Measurements from ENCODE around the gene ATXN2.

The ATXN2 gene

DNA sequence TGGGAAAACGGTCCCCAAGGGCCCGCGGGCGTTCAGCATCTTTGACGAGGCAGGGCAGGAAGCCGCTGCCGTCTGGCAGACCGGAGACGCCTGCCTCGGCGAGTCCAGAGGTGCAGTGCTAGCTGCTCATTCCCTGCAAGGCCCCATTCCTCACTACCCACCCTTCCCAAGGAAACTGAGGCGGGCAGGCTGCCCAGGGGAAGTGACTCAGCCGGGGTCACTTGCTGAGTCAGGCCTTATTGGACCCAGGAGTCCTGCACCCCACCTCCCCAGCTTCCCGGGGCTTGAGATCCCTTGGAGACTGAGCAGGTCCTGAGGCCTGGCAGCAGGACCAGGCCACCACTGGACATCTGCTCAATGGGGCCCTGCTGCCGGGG is 189.7 kb downstream of the ATXN2 start:
- H4K8ac ChIP-seq (ENCODE audit: low read length): peak overlapping the region; percentile 96

DNA sequence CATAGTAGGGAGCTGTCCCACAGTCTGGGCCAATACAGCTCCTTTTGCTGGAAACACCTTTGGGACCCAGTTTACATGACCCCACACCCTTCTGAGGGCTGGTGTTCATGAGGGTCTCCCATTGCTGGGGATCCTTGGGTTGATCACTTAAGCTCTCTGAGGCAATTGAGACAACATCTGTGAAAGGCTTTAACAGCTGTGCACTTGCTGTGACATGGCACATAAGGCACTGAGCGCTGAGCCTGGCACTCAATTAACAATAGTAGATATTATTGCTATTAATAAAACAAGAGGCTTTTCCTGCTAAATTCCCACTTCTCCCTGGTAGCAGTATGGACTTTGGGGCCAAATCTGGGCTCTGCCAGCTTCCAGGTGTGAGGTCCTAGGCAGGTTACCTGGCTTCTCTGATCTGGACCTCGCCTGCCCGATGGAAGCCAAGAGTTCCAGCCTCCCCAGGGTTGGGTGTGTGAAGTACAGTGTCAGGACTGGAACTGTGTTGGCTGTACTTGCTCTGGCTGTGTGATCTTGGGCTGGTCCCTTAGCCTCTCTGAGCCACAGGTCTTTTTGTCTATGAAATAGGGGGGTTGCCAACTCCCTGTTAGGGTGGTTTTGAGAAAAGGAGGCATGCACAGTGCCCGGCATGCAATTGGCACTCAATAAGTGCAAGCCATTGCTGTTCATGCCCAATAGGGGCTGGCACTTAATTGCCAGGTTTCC is 190.3 kb downstream of the ATXN2 start:
- peak overlapping the region; percentile 80 for H2BK15ac ChIP-seq (ENCODE audit: low read depth, poor library complexity, severe bottlenecking)
- peak overlapping the region; percentile 57 for H3K9ac ChIP-seq (ENCODE audit: low read length)
- peak overlapping the region in 1 of 2 experiments; percentile 94 for H3K14ac ChIP-seq (ENCODE audit: low read length in 2 of 2)
- H2BK5ac ChIP-seq (ENCODE audit: low read depth, low read length, poor library complexity, severe bottlenecking): peak overlapping the region; percentile 94
- H3K27me3 ChIP-seq (ENCODE audit: control insufficient read depth in 1 of 2, insufficient read depth in 1 of 2, low read length in 2 of 2): no peaks in the 10 kb centered on the region
- peak overlapping the region; percentile 94 for H3K27ac ChIP-seq (ENCODE audit: low read length, poor library complexity, severe bottlenecking)
- H3K9me3 ChIP-seq (ENCODE audit: control insufficient read depth, low read length): no peaks in the 10 kb centered on the region
- peak overlapping the region; percentile 99 for H4K91ac ChIP-seq (ENCODE audit: low read length)
- peaks cover 0 to 8% of the 10 kb centered on the region in 2 experiments for H3K36me3 ChIP-seq (ENCODE audit: control insufficient read depth in 1 of 2, insufficient read depth in 2 of 2, low read depth in 1 of 2, low read length in 2 of 2)
- no peak for DNase-seq
- H3K18ac ChIP-seq (ENCODE audit: low read depth in 1 of 2, low read length in 2 of 2): peak overlapping the region; percentile 84 to 86
- peak overlapping the region; percentile 96 for H4K8ac ChIP-seq (ENCODE audit: low read length)
- H2AFZ ChIP-seq (ENCODE audit: low read depth, low read length): no peak overlapping the region
- H2BK12ac ChIP-seq (ENCODE audit: low read length in 2 of 2): peak overlapping the region; percentile 78 to 83
- no peaks in the 10 kb centered on the region for H3K79me1 ChIP-seq (replicated peaks; ENCODE audit: low read length, poor library complexity, severe bottlenecking)
- peak overlapping the region; percentile 41 to 98 for H3K4me3 ChIP-seq (ENCODE audit: insufficient read depth in 1 of 2, low read depth in 1 of 2, low read length in 2 of 2)
- H3K4ac ChIP-seq (ENCODE audit: low read depth in 1 of 2, low read length in 2 of 2): peak overlapping the region; percentile 94 to 96
- peaks cover 58% of the 10 kb centered on the region for H3K4me1 ChIP-seq (ENCODE audit: control insufficient read depth, insufficient read depth, low read depth, low read length)
- peak overlapping the region in 1 of 2 experiments; percentile 48 for H3K23ac ChIP-seq (ENCODE audit: low read length in 2 of 2)
- WGBS: 65% methylated on average over 3 of the region's 4 CpGs
- peak overlapping the region; percentile 80 for H2BK120ac ChIP-seq (ENCODE audit: low read depth, low read length)
- H3K4me2 ChIP-seq (ENCODE audit: low read length, poor library complexity, severe bottlenecking): peak overlapping the region; percentile 74
- H2AK5ac ChIP-seq (ENCODE audit: low read length, severe bottlenecking): peak overlapping the region; percentile 61

More for the DNA sequence above, 189.7 kb downstream of the ATXN2 start:
- H2AK5ac ChIP-seq (ENCODE audit: low read length, severe bottlenecking): peak overlapping the region; percentile 61
- H3K4me1 ChIP-seq (ENCODE audit: control insufficient read depth, insufficient read depth, low read depth, low read length): peaks cover 59% of the 10 kb centered on the region
- H2BK5ac ChIP-seq (ENCODE audit: low read depth, low read length, poor library complexity, severe bottlenecking): peak overlapping the region; percentile 94
- peak overlapping the region; percentile 68 to 73 for H2BK12ac ChIP-seq (ENCODE audit: low read length in 2 of 2)
- no peak overlapping the region for H2AFZ ChIP-seq (ENCODE audit: low read depth, low read length)
- H3K23ac ChIP-seq (ENCODE audit: low read length in 2 of 2): peak overlapping the region in 1 of 2 experiments; percentile 20
- H3K4me3 ChIP-seq (ENCODE audit: insufficient read depth in 1 of 2, low read depth in 1 of 2, low read length in 2 of 2): peak overlapping the region in 1 of 2 experiments; percentile 52
- no peaks in the 10 kb centered on the region for H3K27me3 ChIP-seq (ENCODE audit: control insufficient read depth in 1 of 2, insufficient read depth in 1 of 2, low read length in 2 of 2)
- peak overlapping the region; percentile 94 to 96 for H3K4ac ChIP-seq (ENCODE audit: low read depth in 1 of 2, low read length in 2 of 2)
- peak overlapping the region; percentile 57 for H3K9ac ChIP-seq (ENCODE audit: low read length)
- H2BK120ac ChIP-seq (ENCODE audit: low read depth, low read length): peak overlapping the region; percentile 80
- peak overlapping the region in 1 of 2 experiments; percentile 84 for H3K14ac ChIP-seq (ENCODE audit: low read length in 2 of 2)
- DNase-seq: no peak
- 1% methylated on average over 15 of the region's 15 CpGs for WGBS
- H3K27ac ChIP-seq (ENCODE audit: low read length, poor library complexity, severe bottlenecking): peak overlapping the region; percentile 94
- no peaks in the 10 kb centered on the region for H3K9me3 ChIP-seq (ENCODE audit: control insufficient read depth, low read length)
- H4K91ac ChIP-seq (ENCODE audit: low read length): peak overlapping the region; percentile 99
- H3K4me2 ChIP-seq (ENCODE audit: low read length, poor library complexity, severe bottlenecking): peak overlapping the region; percentile 74
- H2BK15ac ChIP-seq (ENCODE audit: low read depth, poor library complexity, severe bottlenecking): peak overlapping the region; percentile 80
- no peaks in the 10 kb centered on the region for H3K79me1 ChIP-seq (replicated peaks; ENCODE audit: low read length, poor library complexity, severe bottlenecking)
- H3K18ac ChIP-seq (ENCODE audit: low read depth in 1 of 2, low read length in 2 of 2): peak overlapping the region; percentile 84 to 86
- H3K36me3 ChIP-seq (ENCODE audit: control insufficient read depth in 1 of 2, insufficient read depth in 2 of 2, low read depth in 1 of 2, low read length in 2 of 2): peaks cover 0 to 8% of the 10 kb centered on the region in 2 experiments

DNA sequence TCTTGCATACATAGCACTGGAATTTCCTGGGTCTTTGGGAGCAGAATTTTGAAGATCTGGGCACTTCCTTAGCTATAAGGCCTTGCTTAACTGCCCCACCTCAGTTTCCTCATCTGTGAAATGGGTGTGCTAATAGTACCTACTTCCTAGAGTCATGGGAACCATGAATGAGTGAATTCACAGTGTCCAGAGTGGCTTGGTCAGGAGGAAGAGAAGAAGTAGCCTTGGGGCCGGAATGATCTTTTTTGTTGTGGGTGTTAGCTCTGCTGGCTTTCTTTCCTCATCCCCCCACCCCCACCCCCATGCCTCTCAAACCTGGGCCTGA is 191.0 kb downstream of the ATXN2 start:
- Histone ChIP-seq H3K79me1 (replicated peaks; ENCODE audit: low read length, poor library complexity, severe bottlenecking) (no peaks in the 10 kb centered on the region), H2BK5ac (ENCODE audit: low read depth, low read length, poor library complexity, severe bottlenecking) (peak overlapping the region; percentile 45), H3K23ac (ENCODE audit: low read length in 2 of 2) (no peak overlapping the region), H3K27ac (ENCODE audit: low read length, poor library complexity, severe bottlenecking) (peak overlapping the region; percentile 94), H3K14ac (ENCODE audit: low read length in 2 of 2) (no peak overlapping the region), H3K18ac (ENCODE audit: low read depth in 1 of 2, low read length in 2 of 2) (peak overlapping the region in 1 of 2 experiments; percentile 86), H3K9me3 (ENCODE audit: control insufficient read depth, low read length) (no peaks in the 10 kb centered on the region), H3K36me3 (ENCODE audit: control insufficient read depth in 1 of 2, insufficient read depth in 2 of 2, low read depth in 1 of 2, low read length in 2 of 2) (peaks cover 0 to 8% of the 10 kb centered on the region in 2 experiments), H3K4me3 (ENCODE audit: insufficient read depth in 1 of 2, low read depth in 1 of 2, low read length in 2 of 2) (peak overlapping the region in 1 of 2 experiments; percentile 98), H4K8ac (ENCODE audit: low read length) (no peak overlapping the region), H3K4me2 (ENCODE audit: low read length, poor library complexity, severe bottlenecking) (peak overlapping the region; percentile 74), H2BK120ac (ENCODE audit: low read depth, low read length) (no peak overlapping the region), H2AFZ (ENCODE audit: low read depth, low read length) (no peak overlapping the region), H2AK5ac (ENCODE audit: low read length, severe bottlenecking) (peak overlapping the region; percentile 32), H3K4me1 (ENCODE audit: control insufficient read depth, insufficient read depth, low read depth, low read length) (peaks cover 57% of the 10 kb centered on the region), H4K91ac (ENCODE audit: low read length) (peak overlapping the region; percentile 74), H3K27me3 (ENCODE audit: control insufficient read depth in 1 of 2, insufficient read depth in 1 of 2, low read length in 2 of 2) (no peaks in the 10 kb centered on the region), H3K9ac (ENCODE audit: low read length) (peak overlapping the region; percentile 93), H2BK12ac (ENCODE audit: low read length in 2 of 2) (no peak overlapping the region), H3K4ac (ENCODE audit: low read depth in 1 of 2, low read length in 2 of 2) (peak overlapping the region in 1 of 2 experiments; percentile 19), H2BK15ac (ENCODE audit: low read depth, poor library complexity, severe bottlenecking) (no peak overlapping the region)
- no peak for DNase-seq
- WGBS: no CpG with 5 or more reads among the region's 1 CpG

DNA sequence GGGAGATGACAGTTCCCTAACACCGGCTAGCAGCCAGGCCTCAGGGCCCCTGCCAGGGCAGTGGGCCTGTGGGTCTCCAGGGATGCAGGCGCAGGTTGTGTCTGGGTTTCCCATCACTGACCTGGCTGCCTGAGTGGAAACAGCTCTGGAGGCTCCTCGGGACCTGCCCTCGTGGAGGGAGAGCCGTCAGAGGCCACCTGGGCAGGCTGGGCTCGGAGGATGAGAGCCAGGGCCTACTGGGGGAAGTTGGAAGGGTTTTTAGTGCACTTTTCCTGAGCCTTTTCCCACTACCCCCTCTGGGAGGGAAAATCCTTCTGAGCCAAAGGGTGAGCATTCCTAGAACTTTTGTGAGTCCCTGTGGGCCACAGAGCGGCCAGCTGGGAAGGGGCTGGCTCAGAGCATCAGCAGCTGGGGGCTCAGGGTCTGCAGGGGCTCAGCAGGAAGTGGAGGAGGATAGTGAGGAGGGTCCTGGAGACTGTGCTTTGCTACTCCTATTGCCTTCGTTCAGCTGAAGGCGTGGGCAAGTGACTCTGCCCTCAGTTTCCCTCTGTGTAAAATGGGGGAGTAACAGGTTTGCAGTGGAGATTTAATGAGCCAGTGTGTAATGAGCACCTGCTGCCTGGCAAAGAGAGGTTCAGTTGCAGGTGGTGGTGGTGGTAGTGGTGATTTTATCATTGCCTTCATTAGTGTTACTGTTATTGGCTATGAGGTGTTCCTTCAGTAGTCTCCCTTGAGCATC is 191.6 kb downstream of the ATXN2 start:
- WGBS: 29% methylated on average over 5 of the region's 9 CpGs
- Histone ChIP-seq H3K4me3 (ENCODE audit: insufficient read depth in 1 of 2, low read depth in 1 of 2, low read length in 2 of 2) (peak overlapping the region; percentile 92 to 98), H3K36me3 (ENCODE audit: control insufficient read depth in 1 of 2, insufficient read depth in 2 of 2, low read depth in 1 of 2, low read length in 2 of 2) (peaks cover 0 to 8% of the 10 kb centered on the region in 2 experiments), H3K14ac (ENCODE audit: low read length in 2 of 2) (peak overlapping the region in 1 of 2 experiments; percentile 72), H3K4ac (ENCODE audit: low read depth in 1 of 2, low read length in 2 of 2) (peak overlapping the region; percentile 42 to 79), H3K23ac (ENCODE audit: low read length in 2 of 2) (peak overlapping the region in 1 of 2 experiments; percentile 70), H2BK120ac (ENCODE audit: low read depth, low read length) (peak overlapping the region; percentile 69), H2BK5ac (ENCODE audit: low read depth, low read length, poor library complexity, severe bottlenecking) (peak overlapping the region; percentile 19), H3K4me1 (ENCODE audit: control insufficient read depth, insufficient read depth, low read depth, low read length) (peaks cover 56% of the 10 kb centered on the region), H3K4me2 (ENCODE audit: low read length, poor library complexity, severe bottlenecking) (peak overlapping the region; percentile 74), H3K18ac (ENCODE audit: low read depth in 1 of 2, low read length in 2 of 2) (peak overlapping the region; percentile 79 to 81), H4K8ac (ENCODE audit: low read length) (peak overlapping the region; percentile 70), H3K79me1 (replicated peaks; ENCODE audit: low read length, poor library complexity, severe bottlenecking) (no peaks in the 10 kb centered on the region), H2AFZ (ENCODE audit: low read depth, low read length) (no peak overlapping the region), H3K9me3 (ENCODE audit: control insufficient read depth, low read length) (no peaks in the 10 kb centered on the region), H2AK5ac (ENCODE audit: low read length, severe bottlenecking) (peak overlapping the region; percentile 11), H3K27me3 (ENCODE audit: control insufficient read depth in 1 of 2, insufficient read depth in 1 of 2, low read length in 2 of 2) (no peaks in the 10 kb centered on the region), H2BK15ac (ENCODE audit: low read depth, poor library complexity, severe bottlenecking) (no peak overlapping the region), H3K27ac (ENCODE audit: low read length, poor library complexity, severe bottlenecking) (peak overlapping the region; percentile 94), H4K91ac (ENCODE audit: low read length) (peak overlapping the region; percentile 92), H2BK12ac (ENCODE audit: low read length in 2 of 2) (peak overlapping the region in 1 of 2 experiments; percentile 61), H3K9ac (ENCODE audit: low read length) (peak overlapping the region; percentile 93)
- DNase-seq: no peak

Data from mesenchymal stem cell (in vitro differentiated cells and primary cell).